Measurements from ENCODE around the gene SLC26A2. TPM values are rescaled to one million over a fixed set of nuclear protein-coding genes. Genes with fewer than 3 reads are reported as not detected.
A peak's percentile ranks its signal among the peaks of the same experiment; 100 is the strongest.

SLC26A2 gene
- total and polyA plus RNA-seq, 10 of the 15 experiments (the other 5 are each of a cell fraction or from before 2014, with no cell fraction given), result 1.7 to 6.4 (median 4.2) TPM

DNA sequence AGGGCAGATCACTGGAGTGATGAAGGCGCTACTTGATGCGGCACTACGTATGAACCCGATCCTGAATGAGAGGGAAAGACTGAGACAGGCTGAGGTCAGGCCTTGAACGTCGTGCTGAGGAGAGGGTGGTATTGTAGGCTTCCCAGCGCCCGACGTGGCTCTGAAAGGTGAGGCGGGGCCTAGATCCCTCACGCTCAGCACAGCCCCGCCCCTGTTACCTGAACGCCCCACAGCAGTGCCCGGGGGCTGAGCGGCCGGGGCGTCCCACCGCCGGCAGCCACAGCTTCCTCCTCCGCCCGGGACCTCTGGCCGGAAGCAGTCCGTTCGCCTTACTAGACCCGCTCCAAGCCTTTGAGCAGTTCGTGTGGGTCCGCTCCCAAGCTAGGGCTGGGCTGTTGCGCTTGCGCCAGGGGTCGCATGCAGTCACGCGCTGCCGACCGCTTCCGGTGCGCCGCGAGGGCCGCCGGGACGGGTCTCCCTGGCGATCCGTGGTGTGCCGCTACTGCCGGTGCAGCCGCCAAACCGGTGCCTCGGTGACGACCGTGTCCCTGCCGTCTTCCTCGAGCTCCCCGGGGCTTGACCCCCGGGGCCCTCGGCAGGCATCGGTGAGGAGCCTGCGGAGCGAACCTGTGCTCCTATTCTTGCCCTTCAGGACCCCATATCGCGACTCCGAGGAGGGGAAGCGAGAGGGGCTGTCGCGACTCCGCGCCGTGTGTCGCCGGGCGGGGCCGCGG lies 39.9 kb downstream of the SLC26A2 start, which contains the start of the genes HMGXB3 and TIGD6 (continued):
- TF ChIP-seq CBFB (IDR thresholded peaks at IDR 0.05; ENCODE audit: low read depth), result peak; percentile 19; the same call in 1 of the 2 replicates
- TF ChIP-seq, protein P1, sequence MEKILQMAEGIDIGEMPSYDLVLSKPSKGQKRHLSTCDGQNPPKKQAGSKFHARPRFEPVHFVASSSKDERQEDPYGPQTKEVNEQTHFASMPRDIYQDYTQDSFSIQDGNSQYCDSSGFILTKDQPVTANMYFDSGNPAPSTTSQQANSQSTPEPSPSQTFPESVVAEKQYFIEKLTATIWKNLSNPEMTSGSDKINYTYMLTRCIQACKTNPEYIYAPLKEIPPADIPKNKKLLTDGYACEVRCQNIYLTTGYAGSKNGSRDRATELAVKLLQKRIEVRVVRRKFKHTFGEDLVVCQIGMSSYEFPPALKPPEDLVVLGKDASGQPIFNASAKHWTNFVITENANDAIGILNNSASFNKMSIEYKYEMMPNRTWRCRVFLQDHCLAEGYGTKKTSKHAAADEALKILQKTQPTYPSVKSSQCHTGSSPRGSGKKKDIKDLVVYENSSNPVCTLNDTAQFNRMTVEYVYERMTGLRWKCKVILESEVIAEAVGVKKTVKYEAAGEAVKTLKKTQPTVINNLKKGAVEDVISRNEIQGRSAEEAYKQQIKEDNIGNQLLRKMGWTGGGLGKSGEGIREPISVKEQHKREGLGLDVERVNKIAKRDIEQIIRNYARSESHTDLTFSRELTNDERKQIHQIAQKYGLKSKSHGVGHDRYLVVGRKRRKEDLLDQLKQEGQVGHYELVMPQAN (conservative IDR thresholded peaks at IDR 0.05), result peak; percentile 83
- TF ChIP-seq ZNF274 (IDR thresholded peaks at IDR 0.05; ENCODE audit: insufficient read depth, insufficient read length), result no peak
- TF ChIP-seq, protein P2, sequence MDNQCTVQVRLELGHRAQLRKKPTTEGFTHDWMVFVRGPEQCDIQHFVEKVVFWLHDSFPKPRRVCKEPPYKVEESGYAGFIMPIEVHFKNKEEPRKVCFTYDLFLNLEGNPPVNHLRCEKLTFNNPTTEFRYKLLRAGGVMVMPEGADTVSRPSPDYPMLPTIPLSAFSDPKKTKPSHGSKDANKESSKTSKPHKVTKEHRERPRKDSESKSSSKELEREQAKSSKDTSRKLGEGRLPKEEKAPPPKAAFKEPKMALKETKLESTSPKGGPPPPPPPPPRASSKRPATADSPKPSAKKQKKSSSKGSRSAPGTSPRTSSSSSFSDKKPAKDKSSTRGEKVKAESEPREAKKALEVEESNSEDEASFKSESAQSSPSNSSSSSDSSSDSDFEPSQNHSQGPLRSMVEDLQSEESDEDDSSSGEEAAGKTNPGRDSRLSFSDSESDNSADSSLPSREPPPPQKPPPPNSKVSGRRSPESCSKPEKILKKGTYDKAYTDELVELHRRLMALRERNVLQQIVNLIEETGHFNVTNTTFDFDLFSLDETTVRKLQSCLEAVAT (IDR thresholded peaks at IDR 0.05), result 0 out of 2 replicates have a peak, but pooled peaks have one; percentile 62
- TF ChIP-seq NFYA (IDR thresholded peaks at IDR 0.05; ENCODE audit: borderline replicate concordance, low read depth, low read length), result no peak
- no peak for TF ChIP-seq CEBPB (IDR thresholded peaks at IDR 0.05; ENCODE audit: borderline replicate concordance in 1 of 2, low read depth in 2 of 2, low read length in 2 of 2)
- TF ChIP-seq SIX5 (IDR thresholded peaks at IDR 0.05; ENCODE audit: low read depth, low read length, severe bottlenecking), result peak; percentile 66
- TF ChIP-seq ETV6 (conservative IDR thresholded peaks at IDR 0.05 in 1 of 2, IDR thresholded peaks at IDR 0.05 in 1 of 2; ENCODE audit: borderline replicate concordance in 1 of 2, low read depth in 1 of 2), result no peak
- TF ChIP-seq, protein P3, sequence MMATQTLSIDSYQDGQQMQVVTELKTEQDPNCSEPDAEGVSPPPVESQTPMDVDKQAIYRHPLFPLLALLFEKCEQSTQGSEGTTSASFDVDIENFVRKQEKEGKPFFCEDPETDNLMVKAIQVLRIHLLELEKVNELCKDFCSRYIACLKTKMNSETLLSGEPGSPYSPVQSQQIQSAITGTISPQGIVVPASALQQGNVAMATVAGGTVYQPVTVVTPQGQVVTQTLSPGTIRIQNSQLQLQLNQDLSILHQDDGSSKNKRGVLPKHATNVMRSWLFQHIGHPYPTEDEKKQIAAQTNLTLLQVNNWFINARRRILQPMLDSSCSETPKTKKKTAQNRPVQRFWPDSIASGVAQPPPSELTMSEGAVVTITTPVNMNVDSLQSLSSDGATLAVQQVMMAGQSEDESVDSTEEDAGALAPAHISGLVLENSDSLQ (IDR thresholded peaks at IDR 0.05), result peak; percentile 26
- peak; percentile 68 for TF ChIP-seq NBN (IDR thresholded peaks at IDR 0.05)
- TF ChIP-seq, protein P4, sequence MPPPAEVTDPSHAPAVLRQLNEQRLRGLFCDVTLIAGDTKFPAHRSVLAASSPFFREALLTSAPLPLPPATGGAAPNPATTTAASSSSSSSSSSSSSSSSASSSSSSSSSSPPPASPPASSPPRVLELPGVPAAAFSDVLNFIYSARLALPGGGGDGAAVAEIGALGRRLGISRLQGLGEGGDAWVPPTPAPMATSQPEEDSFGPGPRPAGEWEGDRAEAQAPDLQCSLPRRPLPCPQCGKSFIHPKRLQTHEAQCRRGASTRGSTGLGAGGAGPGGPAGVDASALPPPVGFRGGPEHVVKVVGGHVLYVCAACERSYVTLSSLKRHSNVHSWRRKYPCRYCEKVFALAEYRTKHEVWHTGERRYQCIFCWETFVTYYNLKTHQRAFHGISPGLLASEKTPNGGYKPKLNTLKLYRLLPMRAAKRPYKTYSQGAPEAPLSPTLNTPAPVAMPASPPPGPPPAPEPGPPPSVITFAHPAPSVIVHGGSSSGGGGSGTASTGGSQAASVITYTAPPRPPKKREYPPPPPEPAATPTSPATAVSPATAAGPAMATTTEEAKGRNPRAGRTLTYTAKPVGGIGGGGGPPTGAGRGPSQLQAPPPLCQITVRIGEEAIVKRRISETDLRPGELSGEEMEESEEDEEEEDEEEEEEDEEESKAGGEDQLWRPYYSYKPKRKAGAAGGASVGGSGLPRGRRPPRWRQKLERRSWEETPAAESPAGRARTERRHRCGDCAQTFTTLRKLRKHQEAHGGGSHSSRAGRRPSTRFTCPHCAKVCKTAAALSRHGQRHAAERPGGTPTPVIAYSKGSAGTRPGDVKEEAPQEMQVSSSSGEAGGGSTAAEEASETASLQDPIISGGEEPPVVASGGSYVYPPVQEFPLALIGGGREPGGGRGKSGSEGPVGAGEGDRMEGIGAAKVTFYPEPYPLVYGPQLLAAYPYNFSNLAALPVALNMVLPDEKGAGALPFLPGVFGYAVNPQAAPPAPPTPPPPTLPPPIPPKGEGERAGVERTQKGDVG (CRISPR knock-in tag; IDR thresholded peaks at IDR 0.05), result no peak
- TF ChIP-seq, protein P5, sequence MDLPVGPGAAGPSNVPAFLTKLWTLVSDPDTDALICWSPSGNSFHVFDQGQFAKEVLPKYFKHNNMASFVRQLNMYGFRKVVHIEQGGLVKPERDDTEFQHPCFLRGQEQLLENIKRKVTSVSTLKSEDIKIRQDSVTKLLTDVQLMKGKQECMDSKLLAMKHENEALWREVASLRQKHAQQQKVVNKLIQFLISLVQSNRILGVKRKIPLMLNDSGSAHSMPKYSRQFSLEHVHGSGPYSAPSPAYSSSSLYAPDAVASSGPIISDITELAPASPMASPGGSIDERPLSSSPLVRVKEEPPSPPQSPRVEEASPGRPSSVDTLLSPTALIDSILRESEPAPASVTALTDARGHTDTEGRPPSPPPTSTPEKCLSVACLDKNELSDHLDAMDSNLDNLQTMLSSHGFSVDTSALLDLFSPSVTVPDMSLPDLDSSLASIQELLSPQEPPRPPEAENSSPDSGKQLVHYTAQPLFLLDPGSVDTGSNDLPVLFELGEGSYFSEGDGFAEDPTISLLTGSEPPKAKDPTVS (IDR thresholded peaks at IDR 0.05; ENCODE audit: low read depth, low read length), result peak; percentile 66; the same call in 1 of the 2 replicates
- no peak for TF ChIP-seq ASH2L (IDR thresholded peaks at IDR 0.05; ENCODE audit: borderline replicate concordance, low read depth)
- peak; percentile 100; the same call in 1 of the 2 replicates for TF ChIP-seq BACH1 (IDR thresholded peaks at IDR 0.05; ENCODE audit: borderline replicate concordance)
- peak; percentile 85 for TF ChIP-seq HCFC1 (IDR thresholded peaks at IDR 0.05; ENCODE audit: low read length)
- TF ChIP-seq NR2C1 (IDR thresholded peaks at IDR 0.05), result peak; percentile 96
- no peak for TF ChIP-seq KAT2A (conservative IDR thresholded peaks at IDR 0.05; ENCODE audit: control insufficient read depth, low read depth, low read length)
